Neuronal stem cell (in vitro differentiated cells): ENCODE measurements around the gene UGT1A10.
"Not testable (repeated sequence)": the region's sequence is repeated elsewhere in the genome, so short reads cannot be mapped to it uniquely, and the experiment has no call there.

Experiments
- DNase-seq: peaks from one replicate; pipeline ENCODE4 v3.0.0-alpha.2; 2013; ENCODE audit warnings: low spot score
- H2AFZ ChIP-seq: one replicate; pipeline ENCODE4 v1.6.1; 2013; ENCODE audit warnings: mild to moderate bottlenecking, low read length, inconsistent platforms
- H2AK5ac ChIP-seq: 2 replicates; pipeline ENCODE4 v1.6.1; 2013; ENCODE audit warnings: low read depth, mild to moderate bottlenecking, inconsistent platforms, low read length, moderate library complexity, mixed read lengths
- H2BK120ac ChIP-seq: 2 replicates; pipeline ENCODE4 v1.6.1; 2013; ENCODE audit warnings: low read depth, mild to moderate bottlenecking, inconsistent platforms, low read length, moderate library complexity, mixed read lengths
- H2BK12ac ChIP-seq: one replicate; pipeline ENCODE4 v1.6.1; 2013; ENCODE audit warnings: low read length, inconsistent platforms
- H2BK15ac ChIP-seq: 2 replicates; pipeline ENCODE4 v1.6.1; 2013; ENCODE audit warnings: mild to moderate bottlenecking, low read length, inconsistent platforms, mixed read lengths
- H2BK5ac ChIP-seq: one replicate; pipeline ENCODE4 v1.6.1; 2013; ENCODE audit warnings: inconsistent platforms, mild to moderate bottlenecking, low read length, moderate library complexity
- H3K14ac ChIP-seq: one replicate; pipeline ENCODE4 v1.6.1; 2013; ENCODE audit warnings: low read length, inconsistent platforms
- H3K18ac ChIP-seq: 2 replicates; pipeline ENCODE4 v1.6.1; 2013; ENCODE audit warnings: low read length, inconsistent platforms
- H3K23ac ChIP-seq: 2 replicates; pipeline ENCODE4 v1.6.1; 2013; ENCODE audit warnings: low read depth, mild to moderate bottlenecking, mixed read lengths, low read length, inconsistent platforms; ENCODE audit not compliant: poor library complexity
- H3K27ac ChIP-seq: replicated peaks from 3 replicates; pipeline ENCODE4 v1.5.1; 2013; ENCODE audit warnings: low read length, inconsistent platforms
- H3K27me3 ChIP-seq, 3 experiments: 2 replicates each; pipeline ENCODE4 v1.6.1; 2013; ENCODE audit warnings: low read length in 3 of 3, mild to moderate bottlenecking in 2 of 3, inconsistent platforms in 1 of 3, low read depth in 1 of 3, mixed read lengths in 1 of 3, moderate library complexity in 1 of 3; ENCODE audit not compliant: control insufficient read depth in 3 of 3, insufficient read depth in 3 of 3
- H3K36me3 ChIP-seq, 2 donors: replicated peaks in 1 of 2; 2 replicates each; pipeline ENCODE4 v1.6.1; 2013; ENCODE audit warnings: low read length in 2 of 2; ENCODE audit not compliant: control insufficient read depth in 2 of 2, insufficient read depth in 2 of 2
- H3K4ac ChIP-seq: 2 replicates; pipeline ENCODE4 v1.6.1; 2013; ENCODE audit warnings: inconsistent platforms, mild to moderate bottlenecking, low read length, moderate library complexity
- H3K4me1 ChIP-seq, 2 donors: 1 replicate in 1 of 2; 2 replicates in 1 of 2; pipeline ENCODE4 v1.6.1; 2013; ENCODE audit warnings: low read length in 2 of 2, low read depth in 1 of 2; ENCODE audit not compliant: control insufficient read depth in 2 of 2, insufficient read depth in 1 of 2
- H3K4me2 ChIP-seq: one replicate; pipeline ENCODE4 v1.6.1; 2013; ENCODE audit warnings: mild to moderate bottlenecking, low read length, inconsistent platforms; ENCODE audit not compliant: insufficient read depth, poor library complexity, severe bottlenecking
- H3K4me3 ChIP-seq, 2 donors: 2 replicates each; pipeline ENCODE4 v1.5.1; 2013; ENCODE audit warnings: low read length in 2 of 2, mild to moderate bottlenecking in 2 of 2, inconsistent platforms in 1 of 2, moderate library complexity in 1 of 2
- H3K79me1 ChIP-seq: one replicate; pipeline ENCODE4 v1.6.1; 2013; ENCODE audit warnings: low read depth, mild to moderate bottlenecking, inconsistent platforms, low read length, moderate library complexity
- H3K9ac ChIP-seq: one replicate; pipeline ENCODE4 v1.6.1; 2013; ENCODE audit warnings: mild to moderate bottlenecking, low read depth, low read length, inconsistent platforms; ENCODE audit not compliant: poor library complexity
- H3K9me3 ChIP-seq, 2 donors: replicated peaks in 1 of 2; 2 replicates each; pipeline versions ENCODE3 to v1.6.1; 2013; ENCODE audit warnings: low read length in 2 of 2, mild to moderate bottlenecking in 2 of 2, inconsistent platforms in 1 of 2, low read depth in 1 of 2, mixed read lengths in 1 of 2, moderate library complexity in 1 of 2; ENCODE audit not compliant: control insufficient read depth in 2 of 2, insufficient read depth in 1 of 2
- H4K8ac ChIP-seq: one replicate; pipeline ENCODE4 v1.6.1; 2013; ENCODE audit warnings: low read depth, mild to moderate bottlenecking, inconsistent platforms, low read length, moderate library complexity
- H4K91ac ChIP-seq: one replicate; pipeline ENCODE4 v1.6.1; 2013; ENCODE audit warnings: low read length, low read depth, mild to moderate bottlenecking, inconsistent platforms; ENCODE audit not compliant: poor library complexity
- WGBS, 2 donors: extraction: QIAGEN DNeasy Blood & Tissue Kit; methylation state at CpG; one replicate each; pipeline ENCODE4 v1.1.7; 2013; ENCODE audit warnings: missing lambda C conversion rate in 2 of 2, mixed read lengths in 1 of 2; ENCODE audit not compliant: insufficient read length in 2 of 2, insufficient replicate concordance in 1 of 2; ENCODE audit errors: extremely low coverage in 2 of 2; 5-methylcytosine and 5-hydroxymethylcytosine counted together

The UGT1A10 gene

GRCh38 chr2:233655943-233656342 lies 19.7 kb downstream of the UGT1A10 start:
- H4K91ac ChIP-seq, H3K27ac ChIP-seq, H3K9me3 ChIP-seq, H3K9ac ChIP-seq, H2BK12ac ChIP-seq, H3K79me1 ChIP-seq, H3K4me3 ChIP-seq, H2BK15ac ChIP-seq, H4K8ac ChIP-seq, H3K4ac ChIP-seq, H3K23ac ChIP-seq, H3K18ac ChIP-seq, H3K27me3 ChIP-seq, H2BK5ac ChIP-seq, H2BK120ac ChIP-seq, H3K14ac ChIP-seq, H3K36me3 ChIP-seq, H2AK5ac ChIP-seq, H3K4me1 ChIP-seq, DNase-seq, H3K4me2 ChIP-seq: not testable (repeated sequence)
- H2AFZ ChIP-seq: peak overlapping the region; percentile 60
- WGBS, 2 donors: no CpG with 5 or more reads among the region's 3 CpGs

GRCh38 chr2:233656443-233656842 lies 20.2 kb downstream of the UGT1A10 start:
- Histone ChIP-seq H3K4ac (no peak overlapping the region), H3K18ac (no peak overlapping the region), H2BK120ac (no peak overlapping the region), H3K79me1 (no peaks in the 10 kb centered on the region), H3K27me3 (no peaks in the 10 kb centered on the region), H4K91ac (no peak overlapping the region), H2BK15ac (no peak overlapping the region), H2AFZ (peak overlapping the region; percentile 60), H3K9me3 (no peaks in the 10 kb centered on the region), H4K8ac (no peak overlapping the region), H3K14ac (no peak overlapping the region), H2AK5ac (no peak overlapping the region), H3K27ac (no peak overlapping the region), H3K36me3 (no peaks in the 10 kb centered on the region), H3K9ac (no peak overlapping the region), H3K4me3 (no peak overlapping the region), H2BK5ac (no peak overlapping the region), H2BK12ac (no peak overlapping the region), H3K23ac (no peak overlapping the region), H3K4me1 (no peaks in the 10 kb centered on the region), H3K4me2 (no peak overlapping the region)
- WGBS, 2 donors: no CpG with 5 or more reads among the region's 10 CpGs
- DNase-seq: no peak

GRCh38 chr2:233658610-233659009 lies 22.4 kb downstream of the UGT1A10 start:
- Histone ChIP-seq H3K14ac (no peak overlapping the region), H3K9me3 (no peaks in the 10 kb centered on the region), H2BK12ac (no peak overlapping the region), H3K18ac (no peak overlapping the region), H3K4me1 (no peaks in the 10 kb centered on the region), H3K27me3 (no peaks in the 10 kb centered on the region), H2BK15ac (no peak overlapping the region), H3K4me3 (no peak overlapping the region), H3K27ac (no peak overlapping the region), H3K36me3 (no peaks in the 10 kb centered on the region), H2AFZ (no peak overlapping the region), H2BK5ac (no peak overlapping the region), H2BK120ac (no peak overlapping the region), H4K8ac (no peak overlapping the region), H4K91ac (no peak overlapping the region), H3K4me2 (no peak overlapping the region), H3K4ac (no peak overlapping the region), H3K79me1 (no peaks in the 10 kb centered on the region), H3K23ac (no peak overlapping the region), H3K9ac (no peak overlapping the region), H2AK5ac (no peak overlapping the region)
- DNase-seq: no peak

GRCh38 chr2:233663911-233664310 lies 27.7 kb downstream of the UGT1A10 start:
- no CpG with 5 or more reads among the region's 1 CpG for WGBS, 2 donors
- no peak overlapping the region for H4K91ac ChIP-seq
- H3K23ac ChIP-seq: no peak overlapping the region

More at GRCh38 chr2:233663911-233664310, 27.7 kb downstream of the UGT1A10 start:
- H2BK5ac ChIP-seq: no peak overlapping the region
- H3K27ac ChIP-seq: no peak overlapping the region
- H3K14ac ChIP-seq: no peak overlapping the region
- DNase-seq: no peak
- no peak overlapping the region for H3K4ac ChIP-seq
- no peak overlapping the region for H2BK120ac ChIP-seq
- no peaks in the 10 kb centered on the region for H3K79me1 ChIP-seq
- no peak overlapping the region for H2BK15ac ChIP-seq
- H4K8ac ChIP-seq: no peak overlapping the region
- H3K18ac ChIP-seq: no peak overlapping the region
- H2BK12ac ChIP-seq: no peak overlapping the region
- no peak overlapping the region for H2AFZ ChIP-seq
- H3K27me3 ChIP-seq: no peaks in the 10 kb centered on the region
- no peaks in the 10 kb centered on the region for H3K36me3 ChIP-seq
- H3K9me3 ChIP-seq: no peaks in the 10 kb centered on the region
- H3K9ac ChIP-seq: no peak overlapping the region
- H2AK5ac ChIP-seq: no peak overlapping the region
- H3K4me3 ChIP-seq: no peak overlapping the region
- no peak overlapping the region for H3K4me2 ChIP-seq
- H3K4me1 ChIP-seq: no peaks in the 10 kb centered on the region
